CD4-positive, alpha-beta T cell treated with Interleukin-15 for 1 hour (primary cell): ENCODE results near the gene HRH2.
"Not testable (repeated sequence)": the region's sequence is repeated elsewhere in the genome, so short reads cannot be mapped to it uniquely, and the experiment has no call there.

Experiments used
- DNase-seq: peaks from one replicate; pipeline ENCODE4 v3.0.0-alpha.2; 2020

The HRH2 gene

GRCh38 chr5:175650430-175651205 lies 7.3 kb upstream of the HRH2 start:
- DNase-seq = not testable (repeated sequence)

- peak; percentile 62 for DNase-seq
These were observed 4.9 kb upstream of the HRH2 start for GRCh38 chr5:175652741-175653663.

GRCh38 chr5:175653763-175654162 lies 4.1 kb upstream of the HRH2 start:
- no peak for DNase-seq

- DNase-seq = no peak
These were observed 3.5 kb upstream of the HRH2 start for GRCh38 chr5:175654339-175654738.

GRCh38 chr5:175654807-175655206 lies 3.1 kb upstream of the HRH2 start:
- no peak for DNase-seq

GRCh38 chr5:175655411-175655810 lies 2.5 kb upstream of the HRH2 start:
- DNase-seq = no peak

- no peak for DNase-seq
These were observed 905 bp upstream of the HRH2 start for GRCh38 chr5:175656966-175657365.

- no peak for DNase-seq
These were observed 651 bp downstream of the HRH2 start for GRCh38 chr5:175658299-175659145.

GRCh38 chr5:175659546-175660253 lies 1.8 kb downstream of the HRH2 start:
- no peak for DNase-seq

- no peak for DNase-seq
These were observed 5.6 kb downstream of the HRH2 start for GRCh38 chr5:175663186-175664184.

GRCh38 chr5:175664723-175665122 lies 6.9 kb downstream of the HRH2 start:
- DNase-seq = no peak

- DNase-seq = no peak
These were observed 8.3 kb downstream of the HRH2 start for GRCh38 chr5:175666216-175666615.

GRCh38 chr5:175668006-175668405 lies 10.1 kb downstream of the HRH2 start:
- DNase-seq = no peak

GRCh38 chr5:175670372-175670771 lies 12.5 kb downstream of the HRH2 start:
- DNase-seq = no peak

GRCh38 chr5:175671013-175671412 lies 13.1 kb downstream of the HRH2 start:
- no peak for DNase-seq

- DNase-seq = no peak
These were observed 15.2 kb downstream of the HRH2 start for GRCh38 chr5:175672976-175673648.

GRCh38 chr5:175674731-175675346 lies 17.0 kb downstream of the HRH2 start:
- no peak for DNase-seq

- no peak for DNase-seq
These were observed 18.0 kb downstream of the HRH2 start for GRCh38 chr5:175675873-175676272.

- DNase-seq = no peak
These were observed 19.7 kb downstream of the HRH2 start for GRCh38 chr5:175677571-175677970.

- DNase-seq = no peak
These were observed 20.2 kb downstream of the HRH2 start for GRCh38 chr5:175678074-175678473.
